Lower leg skin (tissue), 3 donors: Measurements from ENCODE around the gene KCNQ1OT1.

Source experiments
- POLR2A ChIP-seq, 2 donors: fragments of 450-650 bp; IDR thresholded peaks; one replicate each; pipeline ENCODE4 v1.6.1; 2016 to 2017; ENCODE audit warnings: antibody characterized with exemption in 2 of 2, mild to moderate bottlenecking in 1 of 2, moderate library complexity in 1 of 2
- TF ChIP-seq, protein P1 (sequence below), 3 donors: fragments of 450-650 bp; IDR thresholded peaks; one replicate each; pipeline ENCODE4 v1.5.1; 2016; ENCODE audit warnings: antibody characterized with exemption in 3 of 3, mild to moderate bottlenecking in 3 of 3, moderate library complexity in 2 of 3

DNA sequence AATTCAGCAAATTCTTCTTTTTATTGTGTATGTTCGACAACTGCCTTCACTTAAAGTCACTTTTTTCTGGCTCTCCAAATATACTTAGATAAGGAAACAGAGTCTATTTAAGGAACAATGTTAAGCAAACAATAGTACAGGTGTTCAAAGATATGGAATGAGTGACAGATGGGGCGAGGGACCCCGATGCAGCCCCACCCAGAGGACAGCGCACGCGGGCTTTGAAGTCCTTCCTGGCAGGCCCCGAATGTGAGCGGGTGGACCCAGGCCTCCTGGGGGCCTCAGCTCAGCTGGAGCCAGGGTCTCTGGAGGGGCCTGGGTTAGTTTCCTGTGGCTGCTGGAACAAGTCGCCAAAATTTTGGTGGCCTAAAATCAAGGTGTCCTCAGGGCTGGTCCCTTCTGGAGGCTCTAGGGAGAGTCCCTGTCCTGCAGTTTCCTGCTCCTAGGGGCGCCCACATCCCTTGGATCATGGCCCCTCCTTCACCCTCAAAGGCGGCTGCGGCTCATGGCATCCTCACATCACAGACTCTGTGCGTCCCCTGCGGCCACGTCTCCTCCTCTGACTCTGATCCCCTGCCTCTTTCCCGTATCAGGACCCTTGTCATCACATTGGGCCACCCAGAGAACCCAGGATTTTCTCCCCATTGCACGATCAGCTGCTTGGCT, 40.6 kb upstream of the KCNQ1OT1 start:
- TF ChIP-seq, protein P1, sequence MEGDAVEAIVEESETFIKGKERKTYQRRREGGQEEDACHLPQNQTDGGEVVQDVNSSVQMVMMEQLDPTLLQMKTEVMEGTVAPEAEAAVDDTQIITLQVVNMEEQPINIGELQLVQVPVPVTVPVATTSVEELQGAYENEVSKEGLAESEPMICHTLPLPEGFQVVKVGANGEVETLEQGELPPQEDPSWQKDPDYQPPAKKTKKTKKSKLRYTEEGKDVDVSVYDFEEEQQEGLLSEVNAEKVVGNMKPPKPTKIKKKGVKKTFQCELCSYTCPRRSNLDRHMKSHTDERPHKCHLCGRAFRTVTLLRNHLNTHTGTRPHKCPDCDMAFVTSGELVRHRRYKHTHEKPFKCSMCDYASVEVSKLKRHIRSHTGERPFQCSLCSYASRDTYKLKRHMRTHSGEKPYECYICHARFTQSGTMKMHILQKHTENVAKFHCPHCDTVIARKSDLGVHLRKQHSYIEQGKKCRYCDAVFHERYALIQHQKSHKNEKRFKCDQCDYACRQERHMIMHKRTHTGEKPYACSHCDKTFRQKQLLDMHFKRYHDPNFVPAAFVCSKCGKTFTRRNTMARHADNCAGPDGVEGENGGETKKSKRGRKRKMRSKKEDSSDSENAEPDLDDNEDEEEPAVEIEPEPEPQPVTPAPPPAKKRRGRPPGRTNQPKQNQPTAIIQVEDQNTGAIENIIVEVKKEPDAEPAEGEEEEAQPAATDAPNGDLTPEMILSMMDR (IDR thresholded peaks at IDR 0.05), result no peak
- no peak for TF ChIP-seq POLR2A (IDR thresholded peaks at IDR 0.05)
